A673 (cell line): ENCODE data around the gene KCNJ9. TPM values are rescaled to one million over a fixed set of nuclear protein-coding genes. Genes with fewer than 3 reads are reported as not detected.

Experiments
- BruUV-seq: library from RNA; stranded (reverse); fragments of 400-500 nt; replicated peaks from 2 replicates; lab custom pipeline; 2021; lab: Mats Ljungman, UMichigan
- CTCF ChIA-PET: fragments of 300-600 bp; sonication (Branson Sonifier 250); formaldehyde crosslinking; loops from one replicate; lab custom pipeline; 2022; ENCODE audit warnings: antibody characterized with exemption; lab: Charles Lee
- POLR2A ChIA-PET: fragments of 300-600 bp; sonication (Branson Sonifier 250); formaldehyde crosslinking; loops from one replicate; lab custom pipeline; 2022; ENCODE audit warnings: antibody characterized with exemption; ENCODE audit not compliant: low non-redundant PET; lab: Charles Lee
- DNase-seq: peaks from one replicate; pipeline ENCODE4 v3.0.0-alpha.2; 2015; ENCODE audit warnings: low spot score
- H3K27ac ChIP-seq: fragments of 200-600 bp; sonication (generic); 2 replicates; pipeline ENCODE4 v1.5.1; 2016; ENCODE audit warnings: mixed run types, low read depth, mild to moderate bottlenecking, mixed read lengths, antibody characterized with exemption, low read length; ENCODE audit not compliant: poor library complexity, severe bottlenecking
- H3K27me3 ChIP-seq: fragments of 200-600 bp; sonication (generic); replicated peaks from 2 replicates; pipeline ENCODE4 v1.6.1; 2017; ENCODE audit warnings: mixed run types, low read depth, mild to moderate bottlenecking, mixed read lengths, antibody characterized with exemption, low read length; ENCODE audit not compliant: insufficient read depth, poor library complexity
- H3K36me3 ChIP-seq: fragments of 200-600 bp; sonication (generic); 2 replicates; pipeline ENCODE4 v1.6.1; 2016; ENCODE audit warnings: mixed run types, mild to moderate bottlenecking, mixed read lengths, antibody characterized with exemption, low read length; ENCODE audit not compliant: insufficient read depth, poor library complexity, severe bottlenecking
- H3K4me1 ChIP-seq: fragments of 200-600 bp; sonication (generic); 2 replicates; pipeline ENCODE4 v1.6.1; 2017; ENCODE audit warnings: mixed run types, mild to moderate bottlenecking, mixed read lengths, antibody characterized with exemption, low read length; ENCODE audit not compliant: insufficient read depth, poor library complexity, severe bottlenecking
- H3K4me3 ChIP-seq: fragments of 200-600 bp; sonication (generic); 2 replicates; pipeline ENCODE4 v1.5.1; 2016; ENCODE audit warnings: low read depth, mixed run types, mild to moderate bottlenecking, mixed read lengths, low read length; ENCODE audit not compliant: poor library complexity, severe bottlenecking
- H3K9me3 ChIP-seq: fragments of 200-600 bp; sonication (generic); 2 replicates; pipeline ENCODE4 v1.6.1; 2016; ENCODE audit warnings: mixed run types, low read depth, mild to moderate bottlenecking, mixed read lengths, antibody characterized with exemption, low read length; ENCODE audit not compliant: poor library complexity, severe bottlenecking
- CTCF ChIP-seq: fragments of 300-800, 200-600 bp; sonication (generic); conservative IDR thresholded peaks from 2 replicates; pipeline ENCODE4 v1.5.1; 2017; ENCODE audit warnings: low read depth, mild to moderate bottlenecking, antibody characterized with exemption, low read length, moderate library complexity, mixed read lengths
- EZH2 ChIP-seq: fragments of 200-600 bp; sonication (generic); IDR thresholded peaks from 2 replicates; pipeline ENCODE4 v1.6.1; 2017; ENCODE audit warnings: borderline replicate concordance, low read depth, mild to moderate bottlenecking, mixed read lengths, antibody characterized with exemption, low read length; ENCODE audit not compliant: poor library complexity, severe bottlenecking
- intact Hi-C: fragments of 100-400 bp; cut with micrococcal nuclease; formaldehyde crosslinking; loops from one replicate; pipeline ENCODE4 v1.10.0; 2022; ENCODE audit not compliant: unreplicated experiment
- total RNA-seq: library from RNA; stranded (reverse); gene quantifications from 2 replicates; pipeline ENCODE4 v1.2.3, GENCODE V29; 2021

The KCNJ9 gene
- total RNA-seq, 1 experiment from 2014 or later: not detected

- no peak for DNase-seq
- no peak overlapping the region for H3K27ac ChIP-seq
- intact Hi-C loops: no loop called here
- peaks cover 13% of the 10 kb centered on the region for H3K27me3 ChIP-seq
- no peaks in the 10 kb centered on the region for H3K36me3 ChIP-seq
- ChIA-PET CTCF (no interaction called here), POLR2A (no interaction called here)
- no peaks in the 10 kb centered on the region for H3K9me3 ChIP-seq
- no peak overlapping the region for H3K4me3 ChIP-seq
- TF ChIP-seq CTCF: no peak
- TF ChIP-seq EZH2: no peak
- no TSS peak for BruUV-seq
- H3K4me1 ChIP-seq: no peaks in the 10 kb centered on the region
Measured at GRCh38 chr1:160043543-160043942, 37.8 kb upstream of the KCNJ9 start.

- DNase-seq: no peak
- no TSS peak for BruUV-seq
- Histone ChIP-seq H3K27me3 (peaks cover 3% of the 10 kb centered on the region), H3K27ac (no peak overlapping the region), H3K36me3 (no peaks in the 10 kb centered on the region), H3K4me3 (no peak overlapping the region), H3K9me3 (no peaks in the 10 kb centered on the region), H3K4me1 (no peaks in the 10 kb centered on the region)
- ChIA-PET CTCF (interaction anchor here (1.0 to 1.2 kb wide), 4 partner anchors 8 to 206 kb away, joined by 3 to 5 read pairs (median 4); partner anchors contain the start of gene KCNJ9), POLR2A (no interaction called here)
- TF ChIP-seq EZH2: no peak
- no peak for TF ChIP-seq CTCF
- intact Hi-C loops: loop anchor here (5.0 kb wide), 1 partner anchor 42 kb away; no protein-coding TSS in a partner anchor
Measured at GRCh38 chr1:160045653-160046052, 35.7 kb upstream of the KCNJ9 start.

- Histone ChIP-seq H3K27ac (no peak overlapping the region), H3K27me3 (peaks cover 6% of the 10 kb centered on the region), H3K4me3 (no peak overlapping the region), H3K9me3 (no peaks in the 10 kb centered on the region), H3K4me1 (no peaks in the 10 kb centered on the region), H3K36me3 (no peaks in the 10 kb centered on the region)
- DNase-seq: peak; percentile 58
- CTCF ChIA-PET: interaction anchor here (1.0 to 1.2 kb wide), 6 partner anchors 9 to 206 kb away, joined by 3 to 6 read pairs (median 4); partner anchors contain the start of gene KCNJ9
- intact Hi-C loops: loop anchor here (5.0 kb wide), 1 partner anchor 41 kb away; no protein-coding TSS in a partner anchor
- BruUV-seq: no TSS peak
- POLR2A ChIA-PET: no interaction called here
- TF ChIP-seq CTCF (peak; percentile 76), EZH2 (no peak)
Measured at GRCh38 chr1:160046494-160047110, 34.7 kb upstream of the KCNJ9 start.
